Coronary artery (tissue), 2 donors: ENCODE results near the gene GOLGA3.
"Not testable (repeated sequence)": the region's sequence is repeated elsewhere in the genome, so short reads cannot be mapped to it uniquely, and the experiment has no call there.

Experiments used
- DNase-seq: peaks from one replicate; pipeline ENCODE4 v3.0.0-alpha.2; 2017; ENCODE audit warnings: low spot score
- H3K27ac ChIP-seq, 2 donors: fragments of 200-600 bp; sonication (generic); one replicate each; pipeline ENCODE4 v1.5.1; 2016 to 2019
- H3K4me3 ChIP-seq: fragments of 200-600 bp; sonication (generic); 2 replicates; pipeline ENCODE4 v1.5.1; 2016; ENCODE audit warnings: mild to moderate bottlenecking, moderate library complexity
- CTCF ChIP-seq: fragments of 200-600 bp; sonication (generic); IDR thresholded peaks from one replicate; pipeline ENCODE4 v1.5.1; 2019; ENCODE audit warnings: antibody characterized with exemption

GOLGA3 gene

GRCh38 chr12:132784580-132784979, 44.1 kb downstream of the GOLGA3 start:
- no peak for DNase-seq
- TF ChIP-seq CTCF: no peak
- H3K4me3 ChIP-seq: no peak overlapping the region
- H3K27ac ChIP-seq: no peak overlapping the region

GRCh38 chr12:132783917-132784531, 44.6 kb downstream of the GOLGA3 start:
- TF ChIP-seq CTCF: no peak
- H3K4me3 ChIP-seq: no peak overlapping the region
- H3K27ac ChIP-seq: no peak overlapping the region
- no peak for DNase-seq

- DNase-seq: no peak
- Histone ChIP-seq H3K4me3 (no peak overlapping the region), H3K27ac (no peak overlapping the region)
- no peak for TF ChIP-seq CTCF
Observed at GRCh38 chr12:132781938-132782337, 46.7 kb downstream of the GOLGA3 start.

GRCh38 chr12:132779781-132780353, 48.8 kb downstream of the GOLGA3 start:
- no peak overlapping the region for H3K27ac ChIP-seq
- no peak for DNase-seq
- H3K4me3 ChIP-seq: no peak overlapping the region
- no peak for TF ChIP-seq CTCF

- no peak overlapping the region for H3K4me3 ChIP-seq
- no peak for TF ChIP-seq CTCF
- no peak for DNase-seq
- H3K27ac ChIP-seq: no peak overlapping the region
Observed at GRCh38 chr12:132777614-132778013, 51.1 kb downstream of the GOLGA3 start.

GRCh38 chr12:132776816-132777568, 51.7 kb downstream of the GOLGA3 start:
- Histone ChIP-seq H3K4me3 (no peak overlapping the region), H3K27ac (peak overlapping the region in 1 of 2 donors; percentile 35)
- DNase-seq: no peak
- no peak for TF ChIP-seq CTCF

GRCh38 chr12:132776230-132776625, 52.4 kb downstream of the GOLGA3 start:
- not testable (repeated sequence) for H3K4me3 ChIP-seq, DNase-seq
- H3K27ac ChIP-seq: peak overlapping the region in 1 of 2 donors; percentile 35
